Retinal pigment epithelial cell (primary cell): ENCODE measurements around the gene USP35.
"Not testable (repeated sequence)": the region's sequence is repeated elsewhere in the genome, so short reads cannot be mapped to it uniquely, and the experiment has no call there.

ENCODE experiments used
- DNase-seq: peaks from one replicate; pipeline ENCODE4 v3.0.0-alpha.2; 2010; ENCODE audit warnings: low read depth
- H3K4me3 ChIP-seq: 2 replicates; pipeline ENCODE4 v1.5.1; 2011; ENCODE audit warnings: mild to moderate bottlenecking, low read length, control low read depth, moderate library complexity
- TF ChIP-seq, protein P1 (sequence below): conservative IDR thresholded peaks from 2 replicates; pipeline ENCODE4 v1.5.1; 2011; ENCODE audit warnings: low read depth, low read length, control low read depth, inconsistent platforms

The USP35 gene

DNA sequence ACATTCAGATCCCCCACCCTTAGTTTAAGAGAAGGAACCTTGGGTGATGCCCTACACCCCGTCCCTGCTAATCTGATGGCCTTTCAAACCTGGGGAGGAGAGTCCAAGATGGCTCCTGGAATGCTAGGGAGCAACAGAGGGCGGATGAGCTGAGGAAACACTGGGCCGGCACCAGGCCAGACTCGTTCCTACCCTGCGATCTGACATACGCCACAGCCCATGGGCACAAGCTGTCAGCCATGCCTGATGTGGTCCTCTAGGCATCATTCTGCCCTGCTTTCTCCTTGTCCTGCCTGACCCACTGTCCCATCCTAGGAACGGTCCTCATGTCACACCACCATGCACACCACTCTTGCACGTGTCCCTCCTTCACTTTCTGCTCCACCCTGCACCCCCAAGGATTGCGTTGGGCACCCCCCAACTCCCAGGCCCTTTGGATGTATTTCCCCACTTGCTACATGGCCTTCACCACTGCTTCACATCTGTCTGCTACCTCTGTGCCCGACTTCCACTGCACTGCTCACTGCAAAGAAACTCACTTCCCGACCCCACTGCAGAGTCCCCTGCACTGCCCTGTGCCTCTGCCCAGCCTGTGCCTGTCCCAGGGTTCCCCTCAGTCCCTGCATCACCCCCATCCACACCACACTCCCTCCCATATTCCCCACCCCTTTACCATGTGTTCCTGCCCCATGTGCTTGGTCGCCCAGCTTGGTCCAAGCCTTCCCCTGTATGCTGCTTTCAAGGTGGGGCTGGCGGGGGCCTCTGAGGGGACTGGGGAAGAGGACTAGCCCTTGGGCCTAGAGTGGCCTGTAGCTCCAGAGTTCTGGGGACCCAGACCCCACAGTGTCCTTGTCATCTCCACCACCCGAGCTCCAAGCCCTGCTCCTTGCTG is 29.2 kb downstream of the USP35 start:
- TF ChIP-seq, protein P1, sequence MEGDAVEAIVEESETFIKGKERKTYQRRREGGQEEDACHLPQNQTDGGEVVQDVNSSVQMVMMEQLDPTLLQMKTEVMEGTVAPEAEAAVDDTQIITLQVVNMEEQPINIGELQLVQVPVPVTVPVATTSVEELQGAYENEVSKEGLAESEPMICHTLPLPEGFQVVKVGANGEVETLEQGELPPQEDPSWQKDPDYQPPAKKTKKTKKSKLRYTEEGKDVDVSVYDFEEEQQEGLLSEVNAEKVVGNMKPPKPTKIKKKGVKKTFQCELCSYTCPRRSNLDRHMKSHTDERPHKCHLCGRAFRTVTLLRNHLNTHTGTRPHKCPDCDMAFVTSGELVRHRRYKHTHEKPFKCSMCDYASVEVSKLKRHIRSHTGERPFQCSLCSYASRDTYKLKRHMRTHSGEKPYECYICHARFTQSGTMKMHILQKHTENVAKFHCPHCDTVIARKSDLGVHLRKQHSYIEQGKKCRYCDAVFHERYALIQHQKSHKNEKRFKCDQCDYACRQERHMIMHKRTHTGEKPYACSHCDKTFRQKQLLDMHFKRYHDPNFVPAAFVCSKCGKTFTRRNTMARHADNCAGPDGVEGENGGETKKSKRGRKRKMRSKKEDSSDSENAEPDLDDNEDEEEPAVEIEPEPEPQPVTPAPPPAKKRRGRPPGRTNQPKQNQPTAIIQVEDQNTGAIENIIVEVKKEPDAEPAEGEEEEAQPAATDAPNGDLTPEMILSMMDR, result no peak
- H3K4me3 ChIP-seq, result no peak overlapping the region
- no peak for DNase-seq

GRCh38 chr11:78218707-78219492 is 30.2 kb downstream of the USP35 start:
- DNase-seq, result no peak
- no peak overlapping the region for H3K4me3 ChIP-seq
- TF ChIP-seq, protein P1, result no peak

- no peak overlapping the region for H3K4me3 ChIP-seq
- no peak for DNase-seq
- TF ChIP-seq, protein P1, result no peak
Observed at GRCh38 chr11:78219493-78220217, 30.9 kb downstream of the USP35 start.

DNA sequence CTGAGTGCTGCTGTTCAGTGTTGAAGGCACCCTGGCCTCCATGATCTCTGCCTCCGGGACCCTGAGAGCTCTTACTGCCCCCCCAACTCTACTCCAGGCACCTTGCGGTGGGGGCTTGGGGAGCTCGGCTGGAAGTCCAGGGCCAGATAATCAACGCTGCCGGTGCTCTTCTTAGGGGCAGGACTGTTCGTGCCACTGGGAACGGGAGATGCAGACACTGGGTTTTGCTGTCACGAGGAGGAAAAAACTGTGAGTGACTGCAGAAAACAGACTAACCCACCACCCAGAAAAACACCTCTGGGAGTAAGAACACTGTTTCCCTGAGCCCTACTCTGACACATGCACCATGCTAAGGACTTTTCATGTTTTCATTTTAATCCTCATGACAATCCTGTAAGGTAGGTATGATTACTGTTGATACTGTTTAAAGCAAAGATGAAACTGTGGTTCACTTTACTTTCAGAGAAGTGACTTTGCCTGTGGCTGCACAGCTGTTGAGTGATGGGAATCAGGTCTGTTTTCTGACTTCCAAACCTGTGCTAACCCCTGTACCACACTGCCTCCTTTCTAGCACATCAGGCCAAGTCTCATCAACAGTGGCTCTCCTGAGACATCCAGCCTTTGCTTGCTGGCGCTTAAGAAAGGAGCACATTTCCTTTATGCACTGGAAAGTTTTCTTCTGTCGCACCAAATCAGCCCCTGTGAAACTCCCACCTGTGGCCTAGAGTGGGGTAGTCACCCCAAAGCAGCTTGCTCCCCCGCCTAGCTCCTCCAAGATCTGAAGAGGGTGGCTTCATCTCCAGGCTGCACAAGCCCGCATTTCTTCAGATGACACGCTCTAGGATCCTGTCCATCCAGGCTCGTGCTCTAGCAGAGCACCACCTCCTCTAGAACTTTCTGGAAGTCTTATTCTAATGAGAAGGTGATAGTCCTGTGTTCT is 31.8 kb downstream of the USP35 start:
- H3K4me3 ChIP-seq, result no peak overlapping the region
- no peak for DNase-seq
- TF ChIP-seq, protein P1, result no peak

GRCh38 chr11:78221396-78222315 is 32.9 kb downstream of the USP35 start:
- TF ChIP-seq, protein P1, result no peak
- H3K4me3 ChIP-seq, result no peak overlapping the region
- no peak for DNase-seq

DNA sequence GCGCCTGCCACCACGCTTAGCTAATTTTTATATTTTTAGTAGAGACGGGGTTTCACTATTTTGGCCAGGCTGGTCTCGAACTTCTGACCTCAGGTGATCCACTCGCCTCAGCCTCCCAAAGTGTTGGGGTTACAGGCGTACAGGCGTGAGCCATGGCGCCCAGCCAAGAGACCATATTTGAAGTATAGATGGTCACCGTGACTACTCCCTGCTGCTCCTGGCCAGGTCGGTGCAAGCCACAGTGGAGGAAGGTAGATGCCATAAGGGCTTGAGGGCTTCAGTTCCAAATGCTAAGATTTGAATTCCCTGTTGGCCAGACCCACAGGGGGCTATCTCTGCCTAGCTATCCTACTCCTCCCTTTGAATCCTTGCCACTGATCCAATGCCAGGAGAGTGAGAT is 34.0 kb downstream of the USP35 start:
- H3K4me3 ChIP-seq, DNase-seq: not testable (repeated sequence)
